ENCODE measurements around the gene CNN1. TPM values are rescaled to one million over a fixed set of nuclear protein-coding genes. Genes with fewer than 3 reads are reported as not detected.

The CNN1 gene
- total RNA-seq, 1 donor: 4.2 TPM

DNA sequence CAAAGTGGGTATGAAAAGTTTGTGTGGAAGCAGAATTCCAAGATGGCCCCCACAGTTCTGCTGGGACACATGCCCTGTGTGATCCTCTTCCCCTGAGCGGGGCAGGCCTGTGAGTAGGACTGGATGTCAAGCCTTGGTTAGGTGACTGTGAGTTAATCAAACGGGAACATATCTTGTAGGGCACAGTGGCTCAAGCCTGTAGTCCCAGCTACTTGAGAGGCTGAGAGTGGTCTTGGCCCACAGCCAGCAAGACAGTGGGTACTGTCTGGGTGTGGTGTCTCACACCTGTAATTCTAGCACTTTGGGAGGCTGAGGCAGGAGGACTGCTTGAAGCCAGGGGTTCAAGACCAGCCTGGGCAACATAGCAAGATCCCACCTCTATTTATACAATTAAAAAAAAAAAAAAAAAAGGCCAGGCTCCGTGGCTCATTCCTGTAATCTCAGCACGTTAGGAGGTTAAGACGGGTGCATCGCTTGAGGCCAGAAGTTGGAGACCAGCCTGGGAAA lies 39.4 kb upstream of the CNN1 start:
- no peak overlapping the region for H3K4me3 ChIP-seq (ENCODE audit: low read depth, low read length)
- TF ChIP-seq, protein P1, sequence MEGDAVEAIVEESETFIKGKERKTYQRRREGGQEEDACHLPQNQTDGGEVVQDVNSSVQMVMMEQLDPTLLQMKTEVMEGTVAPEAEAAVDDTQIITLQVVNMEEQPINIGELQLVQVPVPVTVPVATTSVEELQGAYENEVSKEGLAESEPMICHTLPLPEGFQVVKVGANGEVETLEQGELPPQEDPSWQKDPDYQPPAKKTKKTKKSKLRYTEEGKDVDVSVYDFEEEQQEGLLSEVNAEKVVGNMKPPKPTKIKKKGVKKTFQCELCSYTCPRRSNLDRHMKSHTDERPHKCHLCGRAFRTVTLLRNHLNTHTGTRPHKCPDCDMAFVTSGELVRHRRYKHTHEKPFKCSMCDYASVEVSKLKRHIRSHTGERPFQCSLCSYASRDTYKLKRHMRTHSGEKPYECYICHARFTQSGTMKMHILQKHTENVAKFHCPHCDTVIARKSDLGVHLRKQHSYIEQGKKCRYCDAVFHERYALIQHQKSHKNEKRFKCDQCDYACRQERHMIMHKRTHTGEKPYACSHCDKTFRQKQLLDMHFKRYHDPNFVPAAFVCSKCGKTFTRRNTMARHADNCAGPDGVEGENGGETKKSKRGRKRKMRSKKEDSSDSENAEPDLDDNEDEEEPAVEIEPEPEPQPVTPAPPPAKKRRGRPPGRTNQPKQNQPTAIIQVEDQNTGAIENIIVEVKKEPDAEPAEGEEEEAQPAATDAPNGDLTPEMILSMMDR (IDR thresholded peaks at IDR 0.05; ENCODE audit: insufficient read depth, low read length): no peak
- DNase-seq (ENCODE audit: low read depth): no peak

DNA sequence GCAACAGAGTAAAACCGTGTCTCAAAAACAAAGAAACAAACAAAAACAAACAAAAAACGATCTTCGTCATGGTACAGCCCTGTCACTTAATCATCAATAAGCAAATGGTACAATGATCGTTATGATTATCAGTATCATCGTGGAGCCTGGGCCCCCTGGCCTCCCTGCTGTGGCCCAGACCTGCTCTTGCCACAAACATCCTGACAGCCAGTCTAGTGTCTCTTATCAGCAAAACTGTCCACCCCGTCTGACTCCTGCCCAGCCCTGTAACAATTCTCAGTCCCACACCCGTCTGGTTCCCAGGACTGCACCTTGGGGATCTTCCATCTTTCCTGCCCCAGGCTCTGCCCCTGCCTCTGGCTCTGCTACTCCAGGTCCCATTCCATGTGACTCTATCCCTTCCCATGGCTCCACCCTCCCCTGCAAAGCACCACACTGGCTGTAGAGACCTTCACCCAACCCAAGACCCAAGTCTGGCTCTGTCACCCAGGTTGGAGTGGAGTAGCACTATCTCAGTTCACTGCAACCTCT lies 38.7 kb upstream of the CNN1 start:
- no peak overlapping the region for H3K4me3 ChIP-seq (ENCODE audit: low read depth, low read length)
- TF ChIP-seq, protein P1 (IDR thresholded peaks at IDR 0.05; ENCODE audit: insufficient read depth, low read length): no peak
- no peak for DNase-seq (ENCODE audit: low read depth)

DNA sequence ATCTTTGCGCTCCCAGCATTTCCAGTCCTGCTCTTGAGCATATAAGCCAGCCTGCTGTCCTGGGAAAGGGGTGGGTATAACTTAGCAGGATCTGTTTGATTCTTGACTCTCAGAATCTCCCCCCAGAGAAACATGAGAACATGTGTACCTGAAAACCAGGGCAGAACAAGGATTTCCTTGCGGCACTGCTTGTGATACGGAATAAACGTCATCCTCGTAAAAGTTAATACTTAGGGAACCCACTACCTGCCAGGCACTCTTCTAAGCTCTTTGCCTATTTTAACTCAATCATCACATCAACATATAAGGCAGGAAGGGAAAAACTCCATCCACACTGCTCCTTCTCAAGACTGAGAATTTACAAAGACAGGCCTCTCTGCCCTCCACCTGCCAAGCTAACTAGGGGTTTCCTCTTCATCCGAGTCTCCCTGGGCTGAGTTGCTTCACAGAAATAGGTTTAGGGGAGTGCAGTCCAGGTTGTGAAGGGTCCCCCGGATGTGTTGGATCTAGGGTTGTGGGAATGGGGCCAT lies 34.1 kb upstream of the CNN1 start:
- TF ChIP-seq, protein P1 (IDR thresholded peaks at IDR 0.05; ENCODE audit: insufficient read depth, low read length): no peak
- no peak for DNase-seq (ENCODE audit: low read depth)
- H3K4me3 ChIP-seq (ENCODE audit: low read depth, low read length): peak overlapping the region; percentile 58

DNA sequence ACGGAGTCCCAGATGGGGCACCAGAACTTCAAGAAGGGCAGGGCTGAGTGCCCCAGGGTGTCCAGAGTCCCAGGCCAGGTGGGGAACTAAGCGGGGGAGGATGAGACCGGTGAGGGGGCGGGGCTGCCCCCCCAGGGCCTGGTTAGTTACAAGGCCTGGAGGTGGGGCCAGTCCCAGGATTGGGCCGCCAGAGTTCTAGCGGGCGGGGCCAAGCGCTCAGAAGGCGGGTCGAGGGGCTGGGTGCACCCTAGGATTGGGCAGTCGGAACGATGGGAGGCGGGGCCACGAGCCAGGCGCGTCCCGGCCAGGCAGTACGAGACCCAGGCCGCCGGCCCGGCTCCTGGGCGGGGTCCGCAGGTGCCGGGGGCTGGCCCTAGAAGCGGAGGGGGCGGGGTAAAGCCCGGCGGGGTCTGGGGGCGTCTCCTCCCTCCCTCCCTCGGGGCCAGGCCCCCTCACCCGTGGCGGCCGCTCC lies 33.6 kb upstream of the CNN1 start:
- H3K4me3 ChIP-seq (ENCODE audit: low read depth, low read length): peak overlapping the region; percentile 76
- TF ChIP-seq, protein P1 (IDR thresholded peaks at IDR 0.05; ENCODE audit: insufficient read depth, low read length): no peak
- DNase-seq (ENCODE audit: low read depth): peak; percentile 89

DNA sequence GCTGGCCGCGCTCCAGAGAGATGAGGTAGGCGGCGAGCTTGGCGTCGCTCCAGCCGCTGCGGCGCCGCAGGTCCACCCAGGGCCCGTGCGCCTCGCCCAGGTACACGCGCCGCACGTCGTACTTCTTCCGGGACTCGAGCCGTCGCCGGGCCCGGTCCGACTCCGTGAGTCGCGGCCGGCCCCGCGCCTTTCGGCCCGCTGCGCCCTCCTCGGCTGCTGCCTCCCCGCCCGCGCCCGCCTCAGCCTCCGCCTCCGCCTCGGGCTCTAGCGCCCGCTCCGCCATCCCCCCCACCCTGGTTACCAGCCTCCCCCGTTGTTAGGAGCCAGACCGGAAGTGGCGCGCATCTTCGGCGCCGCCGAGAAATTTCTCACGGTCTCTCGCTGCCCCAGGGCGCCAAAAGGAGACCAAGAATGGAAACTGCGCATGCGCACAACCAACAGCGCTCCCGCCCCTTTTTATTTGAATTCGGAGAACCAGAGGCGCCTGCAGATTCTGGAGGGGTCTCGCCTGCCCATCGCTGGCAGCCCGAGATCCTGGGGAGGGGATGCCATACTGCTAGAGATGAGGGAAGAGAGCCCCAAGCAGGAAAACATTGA lies 33.0 kb upstream of the CNN1 start, which contains the start of gene ZNF653:
Gene ZNF653 (minus strand): TSS at position 336 of the 597 bp plus-strand sequence. CDS start 53 bp downstream, at position 283.
- peak; percentile 95 for DNase-seq (ENCODE audit: low read depth)
- H3K4me3 ChIP-seq (ENCODE audit: low read depth, low read length): peak within 1 kb of the TSS; percentile 76
- TF ChIP-seq, protein P1 (IDR thresholded peaks at IDR 0.05; ENCODE audit: insufficient read depth, low read length): no peak

DNA sequence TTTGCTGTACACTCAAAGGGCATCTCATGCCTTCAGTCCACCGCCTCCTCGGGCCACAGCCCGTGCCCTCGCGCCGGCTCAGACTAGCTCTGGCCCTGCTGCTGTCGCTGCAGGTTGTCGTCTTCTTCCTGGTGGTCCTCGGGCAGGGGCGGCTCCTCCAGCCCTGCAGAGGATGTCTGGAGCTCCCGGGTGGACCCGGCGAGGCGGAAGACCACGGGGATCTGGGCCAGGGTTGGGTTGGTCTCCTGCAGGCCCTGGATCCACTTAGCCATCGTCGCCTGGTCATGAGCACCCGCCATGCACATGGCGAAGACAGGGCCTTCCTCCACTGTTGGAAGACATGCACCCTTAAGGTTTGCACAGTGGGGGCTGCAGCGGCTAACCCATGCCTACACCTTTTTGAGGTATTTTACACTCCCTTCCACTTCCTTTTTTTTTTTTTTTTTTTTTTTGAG lies 32.5 kb upstream of the CNN1 start:
- TF ChIP-seq, protein P1 (IDR thresholded peaks at IDR 0.05; ENCODE audit: insufficient read depth, low read length): no peak
- H3K4me3 ChIP-seq (ENCODE audit: low read depth, low read length): peak overlapping the region; percentile 76
- no peak for DNase-seq (ENCODE audit: low read depth)
